K562 (cell line): ENCODE measurements around the gene NPC1. TPM values are rescaled to one million over a fixed set of nuclear protein-coding genes. Genes with fewer than 3 reads are reported as not detected.

Experiments
- CREB1 ChIP-seq, 2 experiments: sonication (generic) in 1 of 2; formaldehyde crosslinking in 1 of 2; IDR thresholded peaks; 2 replicates each; pipeline versions ENCODE4 v1.6.1 to v1.8.0; 2012 to 2022; ENCODE audit warnings: inconsistent platforms in 1 of 2, mild to moderate bottlenecking in 1 of 2, missing genetic modification reagents in 1 of 2, moderate library complexity in 1 of 2
- DIDO1 ChIP-seq: fragments of 450-650 bp; IDR thresholded peaks from 2 replicates; pipeline ENCODE4 v1.6.1; 2016; ENCODE audit warnings: low read depth, missing biosample characterization, missing genetic modification characterization
- DMBX1 ChIP-seq: fragments of 250-450 bp; sonication (Bioruptor Pico); IDR thresholded peaks from 2 replicates; pipeline ENCODE4 v1.8.0; 2022; ENCODE audit warnings: inconsistent platforms, mild to moderate bottlenecking, moderate library complexity, borderline replicate concordance
- EHMT2 ChIP-seq: fragments of 450-650 bp; IDR thresholded peaks from 2 replicates; pipeline ENCODE4 v1.6.1; 2018; ENCODE audit warnings: antibody characterized with exemption
- FUS ChIP-seq: fragments of 200-400 bp; formaldehyde crosslinking; optimal IDR thresholded peaks from 2 replicates; pipeline ENCODE3; 2017; ENCODE audit warnings: low read depth, low read length
- HDGF ChIP-seq: fragments of 450-650 bp; IDR thresholded peaks from 2 replicates; pipeline ENCODE4 v1.6.1; 2016
- HMG20A ChIP-seq: fragments of 450-650 bp; formaldehyde crosslinking; conservative IDR thresholded peaks from 2 replicates; pipeline ENCODE4 v1.4.0; 2020; ENCODE audit warnings: mild to moderate bottlenecking, mixed read lengths
- NCOR1 ChIP-seq: fragments of 450-650 bp; IDR thresholded peaks from 2 replicates; pipeline ENCODE4 v1.6.1; 2016; ENCODE audit warnings: mild to moderate bottlenecking, moderate library complexity
- PPARD ChIP-seq: fragments of 250-450 bp; sonication (Bioruptor Pico); IDR thresholded peaks from 2 replicates; pipeline ENCODE4 v1.8.0; 2022; ENCODE audit warnings: inconsistent platforms, mild to moderate bottlenecking, moderate library complexity
- SMARCA4 ChIP-seq: fragments of 450-650 bp; IDR thresholded peaks from 2 replicates; pipeline ENCODE4 v1.6.1; 2016
- SMARCA5 ChIP-seq: fragments of 450-650 bp; IDR thresholded peaks from 2 replicates; pipeline ENCODE4 v1.6.1; 2016
- TEAD1 ChIP-seq, 2 experiments: fragments of 450-650 bp in 1 of 2; sonication (generic) in 1 of 2; formaldehyde crosslinking; IDR thresholded peaks; 2 replicates each; pipeline versions ENCODE4 v1.4.0 to v1.8.0; 2020 to 2022; ENCODE audit warnings: mild to moderate bottlenecking in 2 of 2, missing genetic modification reagents in 1 of 2
- TSC22D4 ChIP-seq: fragments of 450-650 bp; IDR thresholded peaks from 2 replicates; pipeline ENCODE4 v1.6.1; 2016; ENCODE audit warnings: missing genetic modification characterization, missing biosample characterization, control low read depth
- ZNF384 ChIP-seq: IDR thresholded peaks from 2 replicates; pipeline ENCODE4 v1.6.1; 2012; ENCODE audit warnings: low read depth, low read length, improper control_type of control experiment
- ZNF561 ChIP-seq: fragments of 450-650 bp; formaldehyde crosslinking; conservative IDR thresholded peaks from 2 replicates; pipeline ENCODE4 v1.4.0; 2020; ENCODE audit warnings: mild to moderate bottlenecking, moderate library complexity
- ZNF644 ChIP-seq: fragments of 200-800 bp; sonication (Bioruptor generic); IDR thresholded peaks from 2 replicates; pipeline ENCODE4 v1.6.1; 2016; ENCODE audit warnings: low read depth, missing genetic modification characterization, missing compliant biosample characterization
- polyA plus RNA-seq, 8 experiments: library from polyadenylated mRNA; depleted of rRNA in 4 of 8; stranded (reverse) in 5 of 8; unstranded in 3 of 8; fragments of >200 nt; fragmentation: Nextera tagmentation in 2 of 8; fragmentation: Illumina TruSeq in 1 of 8; extraction: Ambion mirVana in 2 of 8; extraction: Trizol in 1 of 8; gene quantifications; 2 replicates each; pipeline versions ENCODE4 v1.2.1 to v1.2.3, GENCODE V29; 2011 to 2014; ENCODE audit warnings: inconsistent platforms in 1 of 8, missing spikeins in 1 of 8
- total RNA-seq, 7 experiments: library from RNA; depleted of rRNA in 6 of 7; stranded (reverse); fragments of >200 nt in 6 of 7; fragmentation: Illumina TruSeq in 2 of 7; extraction: Trizol in 2 of 7; gene quantifications; 2 replicates each; pipeline versions ENCODE4 v1.2.1 to v1.2.3, GENCODE V29; 2011 to 2021; ENCODE audit warnings: low replicate concordance in 1 of 7
- TF ChIP-seq, protein P1 (sequence below): sonication (generic); formaldehyde crosslinking; IDR thresholded peaks from 2 replicates; pipeline ENCODE4 v1.8.0; 2022; ENCODE audit warnings: mild to moderate bottlenecking, missing genetic modification reagents
- TF ChIP-seq, protein P2 (sequence below): fragments of 250-450 bp; sonication (Bioruptor Pico); IDR thresholded peaks from 2 replicates; pipeline ENCODE4 v1.5.0; 2022; ENCODE audit warnings: mild to moderate bottlenecking
- TF ChIP-seq, protein P3 (sequence below): fragments of 450-650 bp; formaldehyde crosslinking; IDR thresholded peaks from 2 replicates; pipeline ENCODE4 v1.4.0; 2020; ENCODE audit warnings: mild to moderate bottlenecking, moderate library complexity
- TF ChIP-seq, protein P4 (sequence below): fragments of 450-650 bp; conservative IDR thresholded peaks from 2 replicates; pipeline ENCODE4 v1.6.1; 2016; ENCODE audit warnings: missing genetic modification characterization, low read depth, mild to moderate bottlenecking, control low read depth, missing compliant biosample characterization
- TF ChIP-seq, protein P5 (sequence below): fragments of 250-450 bp; sonication (Bioruptor Pico); IDR thresholded peaks from 2 replicates; pipeline ENCODE4 v1.8.0; 2021; ENCODE audit warnings: mild to moderate bottlenecking, moderate library complexity

NPC1 gene
- total and polyA plus RNA-seq, 9 of the 15 experiments (the other 6 are each of a cell fraction or from before 2014, with no cell fraction given), result 17.1 to 45.9 (median 27.6) TPM

DNA sequence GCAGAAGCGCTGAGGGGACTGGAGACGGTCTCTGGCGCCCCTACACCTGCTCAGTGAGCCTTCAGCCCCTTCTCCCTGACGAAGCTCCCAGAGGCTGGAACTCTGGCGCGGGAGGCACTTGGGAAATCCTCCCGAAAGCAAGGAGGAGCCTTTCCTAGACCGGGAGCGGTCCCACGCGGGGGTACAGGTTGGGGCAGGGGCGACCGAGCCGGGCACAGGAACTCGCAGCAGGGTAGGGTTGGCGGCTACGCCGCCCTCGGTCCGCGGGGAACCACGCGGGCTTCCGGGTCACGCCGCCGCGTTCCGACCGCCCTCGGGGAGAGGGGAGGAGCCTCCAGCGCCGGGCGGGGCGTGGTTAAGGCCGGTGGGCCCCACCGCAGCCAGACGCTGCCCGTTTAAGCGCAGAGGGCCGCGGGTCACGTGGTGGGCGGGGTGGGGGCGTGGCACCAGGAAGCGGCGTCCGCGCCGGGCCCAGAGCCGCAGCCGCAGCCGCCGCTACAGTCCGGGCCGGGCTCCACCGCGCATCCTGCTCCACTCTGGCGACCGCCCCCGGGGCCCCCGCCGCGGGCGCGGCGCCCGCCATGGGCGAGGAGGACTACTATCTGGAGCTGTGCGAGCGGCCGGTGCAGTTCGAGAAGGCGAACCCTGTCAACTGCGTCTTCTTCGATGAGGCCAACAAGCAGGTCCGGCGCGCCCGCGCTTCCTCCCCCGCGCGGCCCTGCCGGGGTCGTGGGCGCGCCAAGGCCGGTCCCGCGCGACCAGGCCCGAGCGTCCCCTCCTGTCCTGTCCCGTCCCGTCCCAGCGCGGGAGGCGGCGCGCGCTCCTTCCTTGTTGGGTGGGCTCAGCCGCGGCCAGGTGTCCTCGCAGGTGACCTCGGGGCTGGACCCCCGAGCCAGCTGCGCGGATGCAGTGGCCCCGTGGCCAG lies 83.0 kb downstream of the NPC1 start, which contains the start of gene RMC1 (continued):
- TF ChIP-seq, protein P1, sequence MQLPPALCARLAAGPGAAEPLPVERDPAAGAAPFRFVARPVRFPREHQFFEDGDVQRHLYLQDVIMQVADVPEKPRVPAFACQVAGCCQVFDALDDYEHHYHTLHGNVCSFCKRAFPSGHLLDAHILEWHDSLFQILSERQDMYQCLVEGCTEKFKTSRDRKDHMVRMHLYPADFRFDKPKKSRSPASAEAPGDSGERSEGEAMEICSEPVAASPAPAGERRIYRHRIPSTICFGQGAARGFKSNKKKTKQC (CRISPR knock-in tag), result peak; percentile 78
- no peak for TF ChIP-seq ZNF384
- no peak for TF ChIP-seq EHMT2
- TF ChIP-seq ZNF561 (CRISPR knock-in tag), result no peak
- TF ChIP-seq HDGF, result no peak
- no peak for TF ChIP-seq CREB1 (IDR thresholded peaks at IDR 0.05)
- peak; percentile 56; the same call in 1 of the 2 replicates for TF ChIP-seq CREB1 (CRISPR knock-in tag; IDR thresholded peaks at IDR 0.05)
- peak; percentile 51 to 57; a peak in 3 of 4 replicates for TF ChIP-seq TEAD1 (CRISPR knock-in tag; IDR thresholded peaks at IDR 0.05)
- no peak for TF ChIP-seq HMG20A (CRISPR knock-in tag)
- TF ChIP-seq DIDO1, result no peak
- TF ChIP-seq, protein P2, sequence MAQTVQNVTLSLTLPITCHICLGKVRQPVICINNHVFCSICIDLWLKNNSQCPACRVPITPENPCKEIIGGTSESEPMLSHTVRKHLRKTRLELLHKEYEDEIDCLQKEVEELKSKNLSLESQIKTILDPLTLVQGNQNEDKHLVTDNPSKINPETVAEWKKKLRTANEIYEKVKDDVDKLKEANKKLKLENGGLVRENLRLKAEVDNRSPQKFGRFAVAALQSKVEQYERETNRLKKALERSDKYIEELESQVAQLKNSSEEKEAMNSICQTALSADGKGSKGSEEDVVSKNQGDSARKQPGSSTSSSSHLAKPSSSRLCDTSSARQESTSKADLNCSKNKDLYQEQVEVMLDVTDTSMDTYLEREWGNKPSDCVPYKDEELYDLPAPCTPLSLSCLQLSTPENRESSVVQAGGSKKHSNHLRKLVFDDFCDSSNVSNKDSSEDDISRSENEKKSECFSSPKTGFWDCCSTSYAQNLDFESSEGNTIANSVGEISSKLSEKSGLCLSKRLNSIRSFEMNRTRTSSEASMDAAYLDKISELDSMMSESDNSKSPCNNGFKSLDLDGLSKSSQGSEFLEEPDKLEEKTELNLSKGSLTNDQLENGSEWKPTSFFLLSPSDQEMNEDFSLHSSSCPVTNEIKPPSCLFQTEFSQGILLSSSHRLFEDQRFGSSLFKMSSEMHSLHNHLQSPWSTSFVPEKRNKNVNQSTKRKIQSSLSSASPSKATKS (CRISPR knock-in tag), result 0 out of 2 replicates have a peak, but pooled peaks have one; percentile 31
- peak; percentile 49 for TF ChIP-seq FUS
- peak; percentile 27; the same call in 1 of the 2 replicates for TF ChIP-seq SMARCA4
- no peak for TF ChIP-seq PPARD
- TF ChIP-seq, protein P3, sequence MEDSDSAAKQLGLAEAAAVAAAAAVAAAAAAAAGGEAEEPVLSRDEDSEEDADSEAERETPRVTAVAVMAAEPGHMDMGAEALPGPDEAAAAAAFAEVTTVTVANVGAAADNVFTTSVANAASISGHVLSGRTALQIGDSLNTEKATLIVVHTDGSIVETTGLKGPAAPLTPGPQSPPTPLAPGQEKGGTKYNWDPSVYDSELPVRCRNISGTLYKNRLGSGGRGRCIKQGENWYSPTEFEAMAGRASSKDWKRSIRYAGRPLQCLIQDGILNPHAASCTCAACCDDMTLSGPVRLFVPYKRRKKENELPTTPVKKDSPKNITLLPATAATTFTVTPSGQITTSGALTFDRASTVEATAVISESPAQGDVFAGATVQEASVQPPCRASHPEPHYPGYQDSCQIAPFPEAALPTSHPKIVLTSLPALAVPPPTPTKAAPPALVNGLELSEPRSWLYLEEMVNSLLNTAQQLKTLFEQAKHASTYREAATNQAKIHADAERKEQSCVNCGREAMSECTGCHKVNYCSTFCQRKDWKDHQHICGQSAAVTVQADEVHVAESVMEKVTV (CRISPR knock-in tag), result 0 out of 2 replicates have a peak, but pooled peaks have one; percentile 38
- TF ChIP-seq DMBX1 (CRISPR knock-in tag), result peak; percentile 40; the same call in 1 of the 2 replicates
- TF ChIP-seq ZNF644, result no peak
- TF ChIP-seq NCOR1, result 0 out of 2 replicates have a peak, but pooled peaks have one; percentile 4
- TF ChIP-seq, protein P4, sequence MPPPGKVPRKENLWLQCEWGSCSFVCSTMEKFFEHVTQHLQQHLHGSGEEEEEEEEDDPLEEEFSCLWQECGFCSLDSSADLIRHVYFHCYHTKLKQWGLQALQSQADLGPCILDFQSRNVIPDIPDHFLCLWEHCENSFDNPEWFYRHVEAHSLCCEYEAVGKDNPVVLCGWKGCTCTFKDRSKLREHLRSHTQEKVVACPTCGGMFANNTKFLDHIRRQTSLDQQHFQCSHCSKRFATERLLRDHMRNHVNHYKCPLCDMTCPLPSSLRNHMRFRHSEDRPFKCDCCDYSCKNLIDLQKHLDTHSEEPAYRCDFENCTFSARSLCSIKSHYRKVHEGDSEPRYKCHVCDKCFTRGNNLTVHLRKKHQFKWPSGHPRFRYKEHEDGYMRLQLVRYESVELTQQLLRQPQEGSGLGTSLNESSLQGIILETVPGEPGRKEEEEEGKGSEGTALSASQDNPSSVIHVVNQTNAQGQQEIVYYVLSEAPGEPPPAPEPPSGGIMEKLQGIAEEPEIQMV (tag), result peak; percentile 77
- TF ChIP-seq, protein P5, sequence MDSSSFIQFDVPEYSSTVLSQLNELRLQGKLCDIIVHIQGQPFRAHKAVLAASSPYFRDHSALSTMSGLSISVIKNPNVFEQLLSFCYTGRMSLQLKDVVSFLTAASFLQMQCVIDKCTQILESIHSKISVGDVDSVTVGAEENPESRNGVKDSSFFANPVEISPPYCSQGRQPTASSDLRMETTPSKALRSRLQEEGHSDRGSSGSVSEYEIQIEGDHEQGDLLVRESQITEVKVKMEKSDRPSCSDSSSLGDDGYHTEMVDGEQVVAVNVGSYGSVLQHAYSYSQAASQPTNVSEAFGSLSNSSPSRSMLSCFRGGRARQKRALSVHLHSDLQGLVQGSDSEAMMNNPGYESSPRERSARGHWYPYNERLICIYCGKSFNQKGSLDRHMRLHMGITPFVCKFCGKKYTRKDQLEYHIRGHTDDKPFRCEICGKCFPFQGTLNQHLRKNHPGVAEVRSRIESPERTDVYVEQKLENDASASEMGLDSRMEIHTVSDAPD (CRISPR knock-in tag), result no peak
- no peak for TF ChIP-seq SMARCA5
- no peak for TF ChIP-seq TSC22D4 (tag)
